Myometrial cell (primary cell): ENCODE measurements around the gene NCOA5. TPM values are rescaled to one million over a fixed set of nuclear protein-coding genes. Genes with fewer than 3 reads are reported as not detected.

Source experiments
- total RNA-seq: library from RNA; depleted of rRNA; stranded (reverse); fragments of >200 nt; gene quantifications from 2 replicates; pipeline ENCODE4 v1.2.3, GENCODE V29; 2015

The NCOA5 gene
- 13.8 and 16.4 TPM in 2 replicates for total RNA-seq

DNA sequence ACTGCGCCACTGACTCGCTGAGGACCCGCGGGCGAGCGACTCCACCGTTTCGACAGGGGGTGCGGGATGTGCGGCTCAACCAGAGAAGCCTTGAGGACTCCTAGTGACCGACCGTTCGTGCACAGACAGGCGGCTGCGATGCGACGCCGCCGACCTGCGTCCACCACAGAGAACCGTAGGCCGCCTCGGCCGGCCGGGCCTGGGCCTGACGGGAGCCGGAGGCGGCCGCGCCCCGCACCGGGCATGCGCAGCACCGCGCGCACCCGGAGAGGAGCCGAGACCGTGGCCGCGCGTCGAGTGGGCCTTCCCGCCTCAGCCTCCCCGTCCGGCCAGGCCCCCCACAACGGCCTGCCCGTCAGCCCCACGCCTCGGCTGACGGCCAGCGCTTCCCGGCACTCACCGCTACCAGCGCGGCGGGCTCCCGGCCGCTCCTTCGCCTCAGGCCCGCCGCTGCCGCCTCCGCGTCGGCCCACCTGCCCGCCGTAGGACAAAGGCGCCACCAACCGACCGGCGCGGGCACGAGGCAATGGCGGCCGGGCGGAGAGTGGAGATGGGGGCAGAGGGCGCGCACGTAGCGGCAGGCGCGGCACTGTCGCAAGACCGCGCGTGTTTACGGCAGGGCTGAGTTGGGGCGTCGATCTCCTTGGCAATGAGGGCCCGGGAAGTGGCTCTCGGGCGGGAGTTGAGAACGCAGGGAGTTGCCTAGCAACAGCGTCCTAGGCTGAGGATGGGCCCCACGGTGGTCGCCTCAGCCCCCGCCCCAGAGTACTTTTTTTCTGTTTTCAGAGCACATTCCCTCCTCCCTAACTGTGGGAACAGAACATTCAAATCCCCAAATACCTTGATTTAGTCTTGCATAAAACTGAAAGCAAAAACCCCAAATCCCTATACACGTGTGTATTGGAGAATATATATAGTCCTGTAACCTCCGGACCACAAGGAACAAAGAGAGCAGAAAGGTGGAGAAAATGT, at the start of gene NCOA5:
NCOA5 (minus strand) TSS at position 546 of the 972 bp plus-strand sequence. CDS start 10,538 bp downstream, outside the sequence.

DNA sequence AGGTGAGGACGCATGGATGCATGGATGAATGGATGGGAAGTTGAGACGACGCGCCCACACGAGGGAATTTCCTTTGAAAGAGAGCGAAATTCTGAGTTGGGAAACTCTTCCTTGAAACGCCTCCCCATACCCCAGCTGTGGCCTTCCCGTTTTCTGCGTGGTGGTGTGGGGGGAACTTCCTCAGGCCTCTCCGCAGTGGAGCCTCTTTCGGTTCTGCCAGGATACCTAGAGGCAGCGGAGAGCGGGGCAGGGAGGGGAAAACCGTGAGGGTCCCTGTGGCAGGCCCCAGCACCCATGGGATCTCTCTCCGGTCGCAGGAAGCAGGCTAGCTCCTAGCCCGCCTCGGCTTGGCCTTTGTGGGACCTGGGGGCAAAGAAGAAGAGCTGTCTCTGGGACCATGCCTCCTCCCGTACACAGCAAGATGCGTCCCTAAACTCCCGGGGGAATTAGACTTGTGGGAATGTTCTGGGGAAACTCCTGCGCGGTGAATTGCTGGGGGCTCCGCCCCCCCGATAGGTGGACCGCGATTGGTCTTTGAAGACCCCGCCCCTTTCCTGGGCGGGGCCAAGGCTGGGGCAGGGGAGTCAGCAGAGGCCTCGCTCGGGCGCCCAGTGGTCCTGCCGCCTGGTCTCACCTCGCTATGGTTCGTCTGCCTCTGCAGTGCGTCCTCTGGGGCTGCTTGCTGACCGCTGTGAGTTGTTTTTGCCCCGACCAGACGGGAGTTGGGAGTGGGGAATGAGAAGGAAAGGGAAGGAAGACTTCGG, 28.1 kb upstream of the NCOA5 start, which contains the start of gene CD40:
CD40 (plus strand) TSS at position 611 of the 764 bp plus-strand sequence; CDS start at position 641, 30 bp downstream.

GRCh38 chr20:46028772-46029371, 60.9 kb downstream of the NCOA5 start, which contains the start of gene SLC12A5:
SLC12A5 (plus strand) TSS chr20:46029215; CDS start chr20:46029345, 130 bp downstream.

Other genes with a start within 250 kb of the NCOA5 start
- 58.3 and 71.8 TPM in 2 replicates for gene ACOT8, start 232.6 kb downstream of the NCOA5 start, total RNA-seq
- 2.6 and 5.1 TPM in 2 replicates for gene ZSWIM3, start 232.3 kb downstream of the NCOA5 start, total RNA-seq
- 7.8 and 12.2 TPM in 2 replicates for gene ZSWIM1, start 208.7 kb downstream of the NCOA5 start, total RNA-seq
- not detected in 2 replicates for gene SPATA25, start 202.3 kb downstream of the NCOA5 start, total RNA-seq
- gene NEURL2, start 198.8 kb downstream of the NCOA5 start, total RNA-seq, result 1.2 and 6.4 TPM in 2 replicates
- 87.2 and 101 TPM in 2 replicates for gene CTSA, start 198.6 kb downstream of the NCOA5 start, total RNA-seq
- 36.3 and 43.6 TPM in 2 replicates for gene PLTP, start 177.8 kb downstream of the NCOA5 start, total RNA-seq
- 13.8 and 31.7 TPM in 2 replicates for gene PCIF1, start 155.3 kb downstream of the NCOA5 start, total RNA-seq
- gene ZNF335, start 117.8 kb downstream of the NCOA5 start, total RNA-seq, result 9.5 and 12.4 TPM in 2 replicates
- under 0.01 and 0.58 TPM in 2 replicates for gene MMP9, start 81.1 kb downstream of the NCOA5 start, total RNA-seq
- 0.18 TPM in 1 of 2 replicates, not detected in the other for gene SLC12A5, start 60.7 kb downstream of the NCOA5 start, total RNA-seq
- gene CD40, start 28.4 kb upstream of the NCOA5 start, total RNA-seq, result 6.7 and 11.8 TPM in 2 replicates
- not detected in 2 replicates for gene CDH22, start 218.5 kb upstream of the NCOA5 start, total RNA-seq